ENCODE measurements around the gene IFITM1. TPM values are rescaled to one million over a fixed set of nuclear protein-coding genes. Genes with fewer than 3 reads are reported as not detected.
"Not testable (repeated sequence)": the region's sequence is repeated elsewhere in the genome, so short reads cannot be mapped to it uniquely, and the experiment has no call there.

Gene IFITM1
- total RNA-seq, 2 experiments from 2014 or later, result 36.4 to 72.4 TPM

DNA sequence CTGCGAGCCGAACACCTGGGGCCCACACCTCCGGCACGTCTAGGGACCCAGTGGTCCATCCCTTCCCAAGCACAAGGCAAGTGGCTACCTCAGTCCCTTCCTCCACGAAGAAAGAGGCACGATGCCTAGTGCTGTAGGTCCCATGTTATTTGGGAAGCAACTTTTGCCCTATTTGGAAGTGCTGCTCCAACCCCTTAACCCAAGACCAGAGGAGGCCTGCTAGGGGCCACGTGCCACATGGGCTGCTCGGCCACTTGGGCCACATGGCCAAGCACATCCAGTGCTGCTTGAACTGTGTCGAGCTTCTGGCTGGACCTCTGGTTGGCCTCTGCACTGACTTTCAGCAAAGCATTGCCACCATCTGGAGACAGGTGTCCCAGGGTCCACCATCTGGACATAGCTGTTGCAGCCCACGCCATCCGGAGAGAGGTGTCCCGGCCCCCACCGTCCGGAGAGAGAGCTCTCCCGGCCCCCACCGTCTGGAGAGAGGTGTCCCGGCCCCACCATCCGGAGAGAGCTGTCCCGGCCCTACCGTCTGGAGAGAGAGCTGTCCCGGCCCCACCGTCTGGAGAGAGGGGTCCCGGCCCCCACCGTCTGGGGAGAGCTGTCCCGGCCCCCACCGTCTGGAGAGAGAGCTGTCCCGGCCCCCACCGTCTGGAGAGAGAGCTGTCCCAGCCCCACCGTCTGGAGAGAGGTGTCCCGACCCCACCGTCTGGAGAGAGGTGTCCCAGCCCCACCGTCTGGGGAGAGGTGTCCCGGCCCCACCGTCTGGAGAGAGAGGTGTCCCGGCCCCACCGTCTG lies 49.0 kb downstream of the IFITM1 start:
- POLR2A ChIA-PET, result interaction anchor here (0.6 kb wide), 1 partner anchor 58 kb away, joined by 3 read pairs; no protein-coding TSS in a partner anchor
- intact Hi-C loops (cut with micrococcal nuclease; ENCODE audit: unreplicated experiment), result loop anchor here (1.0 kb wide), 2 partner anchors 58 to 88 kb away; no protein-coding TSS in a partner anchor
- no peaks in the 10 kb centered on the region for H3K9me3 ChIP-seq (ENCODE audit: low read length)
- H3K4me1 ChIP-seq (ENCODE audit: insufficient read depth, low read length, poor library complexity, severe bottlenecking), result no peaks in the 10 kb centered on the region
- CTCF ChIA-PET (ENCODE audit: unreplicated experiment), result interaction anchor here (0.6 kb wide), 3 partner anchors 30 to 84 kb away, joined by 3 to 10 read pairs (median 3); no protein-coding TSS in a partner anchor
- H3K9me2 ChIP-seq (ENCODE audit: insufficient read depth, low read length), result no peaks in the 10 kb centered on the region
- H3K27ac ChIP-seq (ENCODE audit: low read depth, low read length, poor library complexity, severe bottlenecking), result no peak overlapping the region
- H4K20me1 ChIP-seq (ENCODE audit: insufficient read depth, low read length), result no peaks in the 10 kb centered on the region
- H3K79me2 ChIP-seq (ENCODE audit: insufficient read depth, low read depth, low read length), result no peaks in the 10 kb centered on the region
- no peak overlapping the region for H3K4me2 ChIP-seq (ENCODE audit: low read length)
- DNase-seq (ENCODE audit: low spot score), result no peak
- no peaks in the 10 kb centered on the region for H3K36me3 ChIP-seq (ENCODE audit: insufficient read depth, low read length)
- no TSS peak for BruUV-seq (replicated peaks)
- no peak for TF ChIP-seq EZH2phosphoT487 (IDR thresholded peaks at IDR 0.05; ENCODE audit: borderline replicate concordance, low read depth, low read length)
- H2AFZ ChIP-seq (ENCODE audit: low read length), result no peak overlapping the region
- no peak overlapping the region for H3K4me3 ChIP-seq (ENCODE audit: low read depth, low read length, poor library complexity, severe bottlenecking)

DNA sequence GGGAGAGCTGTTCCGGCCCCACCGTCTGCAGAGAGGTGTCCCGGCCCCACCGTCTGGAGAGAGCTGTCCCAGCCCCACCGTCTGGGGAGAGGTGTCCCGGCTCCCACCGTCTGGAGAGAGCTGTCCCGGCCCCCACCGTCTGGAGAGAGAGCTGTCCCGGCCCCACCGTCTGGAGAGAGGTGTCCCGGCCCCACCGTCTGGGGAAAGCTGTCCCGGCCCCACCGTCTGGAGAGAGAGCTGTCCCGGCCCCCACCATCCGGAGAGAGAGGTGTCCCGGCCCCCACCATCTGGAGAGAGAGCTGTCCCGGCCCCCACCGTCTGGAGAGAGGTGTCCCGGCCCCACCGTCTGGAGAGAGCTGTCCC lies 49.6 kb downstream of the IFITM1 start:
- POLR2A ChIA-PET, result interaction anchor here (0.6 to 1.5 kb wide), 3 partner anchors 44 to 110 kb away, joined by 3 to 10 read pairs (median 3); no protein-coding TSS in a partner anchor
- not testable (repeated sequence) for BruUV-seq (replicated peaks); H3K4me2 ChIP-seq (ENCODE audit: low read length)

GRCh38 chr11:363948-364761 lies 50.3 kb downstream of the IFITM1 start:
- H3K4me1 ChIP-seq (ENCODE audit: insufficient read depth, low read length, poor library complexity, severe bottlenecking), result no peaks in the 10 kb centered on the region
- no peak overlapping the region for H3K4me3 ChIP-seq (ENCODE audit: low read depth, low read length, poor library complexity, severe bottlenecking)
- intact Hi-C loops (cut with micrococcal nuclease; ENCODE audit: unreplicated experiment), result loop anchor here (1.0 kb wide), 1 partner anchor 84 kb away; no protein-coding TSS in a partner anchor
- BruUV-seq (replicated peaks), result no TSS peak
- peak; percentile 74 for DNase-seq (ENCODE audit: low spot score)
- H3K9me3 ChIP-seq (ENCODE audit: low read length), result no peaks in the 10 kb centered on the region
- no peaks in the 10 kb centered on the region for H4K20me1 ChIP-seq (ENCODE audit: insufficient read depth, low read length)
- H3K9me2 ChIP-seq (ENCODE audit: insufficient read depth, low read length), result no peaks in the 10 kb centered on the region
- no peaks in the 10 kb centered on the region for H3K79me2 ChIP-seq (ENCODE audit: insufficient read depth, low read depth, low read length)
- H3K36me3 ChIP-seq (ENCODE audit: insufficient read depth, low read length), result no peaks in the 10 kb centered on the region
- no peak overlapping the region for H2AFZ ChIP-seq (ENCODE audit: low read length)
- POLR2A ChIA-PET, result interaction anchor here (0.7 to 1.5 kb wide), 3 partner anchors 24 to 111 kb away, joined by 3 to 10 read pairs (median 3); no protein-coding TSS in a partner anchor
- CTCF ChIA-PET (ENCODE audit: unreplicated experiment), result interaction anchor here (0.6 to 0.7 kb wide), 2 partner anchors 102 to 113 kb away, joined by 3 to 5 read pairs; no protein-coding TSS in a partner anchor
- TF ChIP-seq, protein P1, sequence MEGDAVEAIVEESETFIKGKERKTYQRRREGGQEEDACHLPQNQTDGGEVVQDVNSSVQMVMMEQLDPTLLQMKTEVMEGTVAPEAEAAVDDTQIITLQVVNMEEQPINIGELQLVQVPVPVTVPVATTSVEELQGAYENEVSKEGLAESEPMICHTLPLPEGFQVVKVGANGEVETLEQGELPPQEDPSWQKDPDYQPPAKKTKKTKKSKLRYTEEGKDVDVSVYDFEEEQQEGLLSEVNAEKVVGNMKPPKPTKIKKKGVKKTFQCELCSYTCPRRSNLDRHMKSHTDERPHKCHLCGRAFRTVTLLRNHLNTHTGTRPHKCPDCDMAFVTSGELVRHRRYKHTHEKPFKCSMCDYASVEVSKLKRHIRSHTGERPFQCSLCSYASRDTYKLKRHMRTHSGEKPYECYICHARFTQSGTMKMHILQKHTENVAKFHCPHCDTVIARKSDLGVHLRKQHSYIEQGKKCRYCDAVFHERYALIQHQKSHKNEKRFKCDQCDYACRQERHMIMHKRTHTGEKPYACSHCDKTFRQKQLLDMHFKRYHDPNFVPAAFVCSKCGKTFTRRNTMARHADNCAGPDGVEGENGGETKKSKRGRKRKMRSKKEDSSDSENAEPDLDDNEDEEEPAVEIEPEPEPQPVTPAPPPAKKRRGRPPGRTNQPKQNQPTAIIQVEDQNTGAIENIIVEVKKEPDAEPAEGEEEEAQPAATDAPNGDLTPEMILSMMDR (conservative IDR thresholded peaks at IDR 0.05; ENCODE audit: low read length), result peak; percentile 82
- no peak for TF ChIP-seq EZH2phosphoT487 (IDR thresholded peaks at IDR 0.05; ENCODE audit: borderline replicate concordance, low read depth, low read length)
- no peak overlapping the region for H3K27ac ChIP-seq (ENCODE audit: low read depth, low read length, poor library complexity, severe bottlenecking)
- no peak overlapping the region for H3K4me2 ChIP-seq (ENCODE audit: low read length)

More for the DNA sequence above, 49.6 kb downstream of the IFITM1 start:
- H4K20me1 ChIP-seq (ENCODE audit: insufficient read depth, low read length); intact Hi-C loops (cut with micrococcal nuclease; ENCODE audit: unreplicated experiment); H3K4me1 ChIP-seq (ENCODE audit: insufficient read depth, low read length, poor library complexity, severe bottlenecking); DNase-seq (ENCODE audit: low spot score); H2AFZ ChIP-seq (ENCODE audit: low read length); H3K4me3 ChIP-seq (ENCODE audit: low read depth, low read length, poor library complexity, severe bottlenecking); H3K36me3 ChIP-seq (ENCODE audit: insufficient read depth, low read length); H3K9me2 ChIP-seq (ENCODE audit: insufficient read depth, low read length); H3K27ac ChIP-seq (ENCODE audit: low read depth, low read length, poor library complexity, severe bottlenecking); H3K79me2 ChIP-seq (ENCODE audit: insufficient read depth, low read depth, low read length); H3K9me3 ChIP-seq (ENCODE audit: low read length): not testable (repeated sequence)
- CTCF ChIA-PET (ENCODE audit: unreplicated experiment), result interaction anchor here (0.6 kb wide), 3 partner anchors 29 to 84 kb away, joined by 3 to 10 read pairs (median 3); no protein-coding TSS in a partner anchor

Small RNAs within 50 kb of the gene (small RNA-seq; reads per million reads assigned to genes)
- not detected for gene AC136475.6

Other genes starting within 250 kb of the IFITM1 start
- gene SCGB1C1, start 121.0 kb upstream of the IFITM1 start, total RNA-seq (2014; rRNA removed; shearing (Covaris generic)), result not detected in 2 replicates
- not detected in 2 replicates for gene SCGB1C1, start 121.0 kb upstream of the IFITM1 start, total RNA-seq (2022)
- 12.3 and 16.2 TPM in 2 replicates for gene BET1L, start 106.6 kb upstream of the IFITM1 start, total RNA-seq (2014; rRNA removed; shearing (Covaris generic))
- gene BET1L, start 106.6 kb upstream of the IFITM1 start, total RNA-seq (2022), result 45.5 and 47.4 TPM in 2 replicates
- 125 and 136 TPM in 2 replicates for gene RIC8A, start 106.3 kb upstream of the IFITM1 start, total RNA-seq (2014; rRNA removed; shearing (Covaris generic))
- 92.0 and 97.6 TPM in 2 replicates for gene RIC8A, start 106.3 kb upstream of the IFITM1 start, total RNA-seq (2022)
- gene SIRT3, start 77.7 kb upstream of the IFITM1 start, total RNA-seq (2014; rRNA removed; shearing (Covaris generic)), result 8.5 and 10.3 TPM in 2 replicates
- gene SIRT3, start 77.7 kb upstream of the IFITM1 start, total RNA-seq (2022), result 18.5 and 21.0 TPM in 2 replicates
- gene PSMD13, start 77.1 kb upstream of the IFITM1 start, total RNA-seq (2014; rRNA removed; shearing (Covaris generic)), result 146 and 156 TPM in 2 replicates
- 134 and 154 TPM in 2 replicates for gene PSMD13, start 77.1 kb upstream of the IFITM1 start, total RNA-seq (2022)
- 0.25 and 0.39 TPM in 2 replicates for gene NLRP6, start 35.6 kb upstream of the IFITM1 start, total RNA-seq (2014; rRNA removed; shearing (Covaris generic))
- gene NLRP6, start 35.6 kb upstream of the IFITM1 start, total RNA-seq (2022), result 0.65 and 2.0 TPM in 2 replicates
- 6.3 and 7.0 TPM in 2 replicates for gene PGGHG, start 24.9 kb upstream of the IFITM1 start, total RNA-seq (2014; rRNA removed; shearing (Covaris generic))
- gene PGGHG, start 24.9 kb upstream of the IFITM1 start, total RNA-seq (2022), result 0.93 and 1.2 TPM in 2 replicates
- gene IFITM5, start 14.5 kb upstream of the IFITM1 start, total RNA-seq (2014; rRNA removed; shearing (Covaris generic)), result not detected in 2 replicates
- not detected in 2 replicates for gene IFITM5, start 14.5 kb upstream of the IFITM1 start, total RNA-seq (2022)
- 9.5 and 22.1 TPM in 2 replicates for gene IFITM2, start 6.2 kb upstream of the IFITM1 start, total RNA-seq (2014; rRNA removed; shearing (Covaris generic))
- gene IFITM2, start 6.2 kb upstream of the IFITM1 start, total RNA-seq (2022), result 110 and 117 TPM in 2 replicates
- 0.95 and 1.5 TPM in 2 replicates for gene IFITM3, start 6.8 kb downstream of the IFITM1 start, total RNA-seq (2014; rRNA removed; shearing (Covaris generic))
- gene IFITM3, start 6.8 kb downstream of the IFITM1 start, total RNA-seq (2022), result 1.5 and 2.2 TPM in 2 replicates
- gene B4GALNT4, start 55.5 kb downstream of the IFITM1 start, total RNA-seq (2014; rRNA removed; shearing (Covaris generic)), result not detected in 2 replicates
- not detected in 2 replicates for gene B4GALNT4, start 55.5 kb downstream of the IFITM1 start, total RNA-seq (2022)
- not detected in 2 replicates for gene PKP3, start 80.2 kb downstream of the IFITM1 start, total RNA-seq (2014; rRNA removed; shearing (Covaris generic))
- not detected in 2 replicates for gene PKP3, start 80.2 kb downstream of the IFITM1 start, total RNA-seq (2022)
- 36.9 and 57.2 TPM in 2 replicates for gene SIGIRR, start 101.0 kb downstream of the IFITM1 start, total RNA-seq (2014; rRNA removed; shearing (Covaris generic))
- 25.3 and 29.2 TPM in 2 replicates for gene SIGIRR, start 101.0 kb downstream of the IFITM1 start, total RNA-seq (2022)
- 22.2 and 25.7 TPM in 2 replicates for gene ANO9, start 128.0 kb downstream of the IFITM1 start, total RNA-seq (2014; rRNA removed; shearing (Covaris generic))
- 27.6 and 28.2 TPM in 2 replicates for gene ANO9, start 128.0 kb downstream of the IFITM1 start, total RNA-seq (2022)
- gene PTDSS2, start 136.2 kb downstream of the IFITM1 start, total RNA-seq (2014; rRNA removed; shearing (Covaris generic)), result 19.6 and 27.8 TPM in 2 replicates
- 30.3 and 32.7 TPM in 2 replicates for gene PTDSS2, start 136.2 kb downstream of the IFITM1 start, total RNA-seq (2022)
- 57.1 and 65.7 TPM in 2 replicates for gene RNH1, start 193.2 kb downstream of the IFITM1 start, total RNA-seq (2014; rRNA removed; shearing (Covaris generic))
- 48.8 and 65.5 TPM in 2 replicates for gene RNH1, start 193.2 kb downstream of the IFITM1 start, total RNA-seq (2022)
- 53.0 and 67.8 TPM in 2 replicates for gene HRAS, start 221.5 kb downstream of the IFITM1 start, total RNA-seq (2014; rRNA removed; shearing (Covaris generic))
- 40.1 and 46.9 TPM in 2 replicates for gene HRAS, start 221.5 kb downstream of the IFITM1 start, total RNA-seq (2022)
- gene LRRC56, start 223.5 kb downstream of the IFITM1 start, total RNA-seq (2014; rRNA removed; shearing (Covaris generic)), result 1.2 and 1.6 TPM in 2 replicates
- gene LRRC56, start 223.5 kb downstream of the IFITM1 start, total RNA-seq (2022), result 1.5 and 2.5 TPM in 2 replicates
- 4.7 and 7.5 TPM in 2 replicates for gene LMNTD2, start 246.7 kb downstream of the IFITM1 start, total RNA-seq (2014; rRNA removed; shearing (Covaris generic))
- 16.9 and 17.7 TPM in 2 replicates for gene LMNTD2, start 246.7 kb downstream of the IFITM1 start, total RNA-seq (2022)
- gene RASSF7, start 246.9 kb downstream of the IFITM1 start, total RNA-seq (2014; rRNA removed; shearing (Covaris generic)), result 18.0 and 22.1 TPM in 2 replicates
- gene RASSF7, start 246.9 kb downstream of the IFITM1 start, total RNA-seq (2022), result 11.8 and 15.1 TPM in 2 replicates

All from OCI-LY7 (cell line).